Islet of Langerhans (tissue), 1 donor: ENCODE measurements around the gene CAMK2A.

Source experiments
- FAIRE-seq: peaks from one replicate; lab custom pipeline; 2011; peaks lifted over from hg19 to GRCh38; lab: Jason Lieb, UNC

The CAMK2A gene

GRCh38 chr5:150299571-150300327, 10.2 kb upstream of the CAMK2A start:
- no peak for FAIRE-seq

GRCh38 chr5:150298701-150299451, 9.3 kb upstream of the CAMK2A start:
- no peak for FAIRE-seq

GRCh38 chr5:150297934-150298595, 8.5 kb upstream of the CAMK2A start:
- no peak for FAIRE-seq

- no peak for FAIRE-seq
These were observed 7.8 kb upstream of the CAMK2A start for GRCh38 chr5:150297236-150297890.

GRCh38 chr5:150296496-150296895, 6.9 kb upstream of the CAMK2A start:
- no peak for FAIRE-seq

- FAIRE-seq: no peak
These were observed 6.3 kb upstream of the CAMK2A start for GRCh38 chr5:150295741-150296486.

GRCh38 chr5:150295172-150295634, 5.6 kb upstream of the CAMK2A start:
- FAIRE-seq: no peak

GRCh38 chr5:150294551-150295071, 5.0 kb upstream of the CAMK2A start:
- FAIRE-seq: no peak

GRCh38 chr5:150293091-150293941, 3.7 kb upstream of the CAMK2A start:
- FAIRE-seq: no peak

- FAIRE-seq: no peak
These were observed 2.1 kb upstream of the CAMK2A start for GRCh38 chr5:150291388-150292385.

- no peak for FAIRE-seq
These were observed 782 bp downstream of the CAMK2A start for GRCh38 chr5:150288791-150289190.

- no peak for FAIRE-seq
These were observed 1.2 kb downstream of the CAMK2A start for GRCh38 chr5:150288361-150288760.

- no peak for FAIRE-seq
These were observed 2.8 kb downstream of the CAMK2A start for GRCh38 chr5:150286820-150287219.

GRCh38 chr5:150285114-150285513, 4.5 kb downstream of the CAMK2A start:
- FAIRE-seq: no peak

GRCh38 chr5:150284311-150284710, 5.3 kb downstream of the CAMK2A start:
- no peak for FAIRE-seq

- FAIRE-seq: no peak
These were observed 5.7 kb downstream of the CAMK2A start for GRCh38 chr5:150283904-150284303.

- no peak for FAIRE-seq
These were observed 7.6 kb downstream of the CAMK2A start for GRCh38 chr5:150281987-150282386.

GRCh38 chr5:150279330-150280020, 10.1 kb downstream of the CAMK2A start:
- no peak for FAIRE-seq

- FAIRE-seq: no peak
These were observed 10.7 kb downstream of the CAMK2A start for GRCh38 chr5:150278916-150279315.
